ENCODE data around the gene CCDC182.

DNA sequence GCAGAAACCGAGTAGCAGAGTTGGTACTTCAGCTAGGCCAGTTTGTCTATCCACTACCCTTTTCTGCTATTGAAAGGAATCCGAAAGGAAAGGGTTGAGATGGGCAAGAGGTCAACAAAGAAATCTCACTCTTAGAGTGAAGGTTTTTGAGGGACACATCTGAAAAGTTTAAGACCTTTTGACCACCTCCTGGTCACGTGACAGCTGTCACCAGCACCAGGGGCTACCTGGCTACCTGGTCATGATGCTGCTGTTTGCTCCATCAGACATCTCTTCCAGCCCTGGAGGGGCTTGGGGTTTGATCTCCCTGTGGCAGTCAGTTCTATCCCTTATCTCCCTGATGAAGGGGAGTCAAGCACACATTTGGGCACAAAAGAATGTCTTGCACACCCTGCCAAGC is 7.6 kb downstream of the CCDC182 start:
- TF ChIP-seq, protein P1, sequence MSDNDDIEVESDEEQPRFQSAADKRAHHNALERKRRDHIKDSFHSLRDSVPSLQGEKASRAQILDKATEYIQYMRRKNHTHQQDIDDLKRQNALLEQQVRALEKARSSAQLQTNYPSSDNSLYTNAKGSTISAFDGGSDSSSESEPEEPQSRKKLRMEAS (IDR thresholded peaks at IDR 0.05) = no peak
- no peak for TF ChIP-seq RAD21 (IDR thresholded peaks at IDR 0.05; ENCODE audit: low read depth)
- TF ChIP-seq TCF12 (IDR thresholded peaks at IDR 0.05; ENCODE audit: low read depth) = no peak
- no peak for TF ChIP-seq TAF1 (IDR thresholded peaks at IDR 0.05; ENCODE audit: low read depth)
